GM12878 (cell line): ENCODE results near the gene RPS6KA5. TPM values are rescaled to one million over a fixed set of nuclear protein-coding genes. Genes with fewer than 3 reads are reported as not detected.

Experiments
- ATAC-seq: fragments of 200-7000 bp; cut with Tn5 transposase; 3 replicates; pipeline ENCODE4 v1.9.1; 2020; ENCODE audit warnings: mild to moderate bottlenecking, moderate library complexity
- BruUV-seq: library from RNA; stranded (reverse); fragments of 400-500 nt; replicated peaks from 2 replicates; lab custom pipeline; 2021; lab: Mats Ljungman, UMichigan
- CTCF ChIA-PET: fragments of 300-600 bp; sonication (Branson Sonifier 250); formaldehyde crosslinking; extraction: SDS; loops from one replicate; lab custom pipeline; 2021; ENCODE audit warnings: inconsistent platforms; lab: Yijun Ruan, JAX
- POLR2A ChIA-PET: fragments of 350-600 bp; formaldehyde crosslinking; extraction: SDS; loops from one replicate; lab custom pipeline; 2021; ENCODE audit warnings: inconsistent platforms; lab: Charles Lee
- RAD21 ChIA-PET: fragments of 300-600 bp; sonication (Branson Sonifier 250); formaldehyde crosslinking; loops from one replicate; lab custom pipeline; 2023; ENCODE audit warnings: antibody characterized with exemption; ENCODE audit not compliant: unreplicated experiment; lab: Charles Lee
- SMC1A ChIA-PET: fragments of 300-600 bp; sonication (Branson Sonifier 250); formaldehyde crosslinking; loops from one replicate; lab custom pipeline; 2023; ENCODE audit not compliant: unreplicated experiment, uncharacterized antibody; lab: Charles Lee
- DNase-seq: peaks from one replicate; pipeline ENCODE4 v3.0.0-alpha.2; 2011; ENCODE audit warnings: low read depth, low spot score
- FAIRE-seq: peaks from 3 replicates; lab custom pipeline; 2011; peaks lifted over from hg19 to GRCh38; lab: Jason Lieb, UNC
- H2AFZ ChIP-seq: 2 replicates; pipeline ENCODE4 v1.6.0; 2011; ENCODE audit warnings: low read depth, low read length, control low read depth; ENCODE audit not compliant: control insufficient read depth
- H3K27ac ChIP-seq: 2 replicates; pipeline ENCODE4 v1.5.1; 2011; ENCODE audit warnings: control low read depth; ENCODE audit not compliant: control insufficient read depth, insufficient read depth
- H3K27me3 ChIP-seq, 2 experiments: replicated peaks in 1 of 2; 2 replicates each; pipeline versions ENCODE4 v1.6.0 to v1.6.1; 2011; ENCODE audit warnings: low read length in 1 of 2; ENCODE audit not compliant: control insufficient read depth in 2 of 2, insufficient read depth in 2 of 2
- H3K36me3 ChIP-seq, 2 experiments: 2 replicates each; pipeline ENCODE4 v1.5.1; 2011; ENCODE audit warnings: low read length in 1 of 2; ENCODE audit not compliant: control insufficient read depth in 2 of 2, insufficient read depth in 2 of 2
- H3K4me1 ChIP-seq: 2 replicates; pipeline ENCODE4 v1.6.1; 2011; ENCODE audit warnings: mild to moderate bottlenecking, low read length, moderate library complexity, mixed read lengths; ENCODE audit not compliant: control insufficient read depth, insufficient read depth
- H3K4me2 ChIP-seq: 2 replicates; pipeline ENCODE4 v1.6.0; 2011; ENCODE audit warnings: control low read depth; ENCODE audit not compliant: control insufficient read depth, insufficient read depth
- H3K4me3 ChIP-seq: fragments of 200-600 bp; sonication (generic); 2 replicates; pipeline ENCODE4 v1.5.1; 2016
- H3K79me2 ChIP-seq: 2 replicates; pipeline ENCODE4 v1.6.0; 2011; ENCODE audit warnings: low read length; ENCODE audit not compliant: control insufficient read depth, insufficient read depth
- H3K9ac ChIP-seq: 2 replicates; pipeline ENCODE4 v1.8.0; 2011; ENCODE audit warnings: low read length, control low read depth, mixed read lengths; ENCODE audit not compliant: control insufficient read depth, insufficient read depth
- H3K9me3 ChIP-seq: replicated peaks from 3 replicates; pipeline ENCODE4 v1.5.1; 2011; ENCODE audit warnings: mild to moderate bottlenecking, low read length; ENCODE audit not compliant: control insufficient read depth, insufficient read depth
- H4K20me1 ChIP-seq: 2 replicates; pipeline ENCODE4 v1.6.0; 2011; ENCODE audit not compliant: control insufficient read depth, insufficient read depth
- CBX3 ChIP-seq: fragments of 200-600 bp; sonication (generic); IDR thresholded peaks from 2 replicates; pipeline ENCODE4 v1.6.1; 2016; ENCODE audit warnings: low read depth, borderline replicate concordance
- CHD4 ChIP-seq: fragments of 200-600 bp; sonication (generic); IDR thresholded peaks from 2 replicates; pipeline ENCODE4 v1.6.1; 2016; ENCODE audit warnings: mild to moderate bottlenecking
- EED ChIP-seq: sonication (generic); IDR thresholded peaks from 2 replicates; pipeline ENCODE4 v1.6.1; 2016; ENCODE audit warnings: antibody characterized with exemption, low read depth
- GABPA ChIP-seq: IDR thresholded peaks from 2 replicates; pipeline ENCODE4 v1.6.1; 2014; ENCODE audit warnings: antibody characterized with exemption, low read depth, mild to moderate bottlenecking, inconsistent platforms
- HCFC1 ChIP-seq: fragments of 150-350 bp; IDR thresholded peaks from 2 replicates; pipeline ENCODE4 v1.6.1; 2014; ENCODE audit warnings: low read length
- JUND ChIP-seq: IDR thresholded peaks from 2 replicates; pipeline ENCODE4 v1.6.1; 2012; ENCODE audit warnings: low read depth, mild to moderate bottlenecking, low read length, improper control_type of control experiment, moderate library complexity
- MTA2 ChIP-seq: fragments of 450-650 bp; IDR thresholded peaks from 2 replicates; pipeline ENCODE4 v1.6.1; 2016; ENCODE audit warnings: low read depth, mild to moderate bottlenecking, moderate library complexity
- NFXL1 ChIP-seq: fragments of 450-650 bp; IDR thresholded peaks from 2 replicates; pipeline ENCODE4 v1.6.1; 2017; ENCODE audit warnings: antibody characterized with exemption, mild to moderate bottlenecking, borderline replicate concordance
- NFYB ChIP-seq: IDR thresholded peaks from 2 replicates; pipeline ENCODE4 v1.6.1; 2011; ENCODE audit warnings: low read depth, mild to moderate bottlenecking, low read length, improper control_type of control experiment, moderate library complexity; ENCODE audit not compliant: insufficient read depth
- RBBP5 ChIP-seq: fragments of 200-600 bp; sonication (generic); conservative IDR thresholded peaks from 2 replicates; pipeline ENCODE4 v1.6.1; 2016
- SMAD1 ChIP-seq: fragments of 450-650 bp; IDR thresholded peaks from 2 replicates; pipeline ENCODE4 v1.6.1; 2018; ENCODE audit warnings: mild to moderate bottlenecking, low read depth; ENCODE audit not compliant: partially characterized antibody
- TCF12 ChIP-seq: IDR thresholded peaks from 2 replicates; pipeline ENCODE4 v1.6.1; 2011; ENCODE audit warnings: low read depth, mild to moderate bottlenecking, low read length
- YBX1 ChIP-seq: fragments of 450-650 bp; IDR thresholded peaks from 2 replicates; pipeline ENCODE4 v1.6.1; 2016; ENCODE audit warnings: antibody characterized with exemption
- ZBTB11 ChIP-seq: fragments of 450-650 bp; formaldehyde crosslinking; IDR thresholded peaks from 2 replicates; pipeline ENCODE4 v1.5.0; 2022; ENCODE audit warnings: mild to moderate bottlenecking, missing genetic modification characterization
- ZNF274 ChIP-seq: IDR thresholded peaks from one replicate; pipeline ENCODE4 v1.8.0; 2011; ENCODE audit not compliant: insufficient read length, insufficient read depth
- WGBS: methylation state at CpG from one replicate; pipeline ENCODE4 v1.1.6; 2016; ENCODE audit warnings: low lambda C conversion rate; ENCODE audit not compliant: insufficient replicate concordance, insufficient coverage; ENCODE audit errors: missing lambda C conversion rate; 5-methylcytosine and 5-hydroxymethylcytosine counted together
- in situ Hi-C: fragments of 300-500 bp; cut with MboI; formaldehyde crosslinking; loops from 9 replicates; pipeline ENCODE4 v1.14.3; 2018; ENCODE audit warnings: mixed read lengths
- intact Hi-C: fragments of 100-400 bp; cut with micrococcal nuclease; formaldehyde crosslinking; loops from one replicate; pipeline ENCODE4 v1.14.2; 2022; ENCODE audit not compliant: unreplicated experiment
- polyA plus RNA-seq, 11 experiments: library from polyadenylated mRNA; depleted of rRNA in 4 of 11; unstranded in 6 of 11; stranded (reverse) in 5 of 11; fragments of >200 nt; fragmentation: Nextera tagmentation in 4 of 11; fragmentation: Illumina TruSeq in 1 of 11; extraction: Ambion mirVana in 4 of 11; extraction: Trizol in 1 of 11; gene quantifications; 1 replicate in 1 of 11; 2 replicates in 10 of 11; pipeline versions ENCODE4 v1.2.1 to v1.2.3, GENCODE V29; 2011 to 2016; ENCODE audit warnings: inconsistent platforms in 2 of 11, missing spikeins in 2 of 11, low read depth in 1 of 11
- total RNA-seq, 4 experiments: library from RNA; depleted of rRNA in 3 of 4; stranded (reverse); fragments of >200 nt in 3 of 4; fragmentation: Illumina TruSeq in 1 of 4; extraction: Trizol in 1 of 4; gene quantifications; 2 replicates each; pipeline versions ENCODE4 v1.2.1 to v1.2.3, GENCODE V29; 2013 to 2021

RPS6KA5 gene
- total and polyA plus RNA-seq, 10 of the 15 experiments (the other 5 are each of a cell fraction or from before 2014, with no cell fraction given) = 1.4 to 7.0 (median 3.7) TPM

- no peak overlapping the region for H3K27ac ChIP-seq
- ChIA-PET SMC1A (no interaction called here), POLR2A (no interaction called here), CTCF (no interaction called here), RAD21 (no interaction called here)
- H3K9me3 ChIP-seq = no peaks in the 10 kb centered on the region
- no peaks in the 10 kb centered on the region; a peak in 1 of 4 replicates for H3K27me3 ChIP-seq
- no peak for TF ChIP-seq CBX3
- no peak for TF ChIP-seq CHD4
- no peak for TF ChIP-seq YBX1
- no peak for TF ChIP-seq NFYB
- TF ChIP-seq EED = no peak
- no TSS peak for BruUV-seq
- DNase-seq (no peak), ATAC-seq (no peak), FAIRE-seq (no peak)
- no peak overlapping the region for H3K4me3 ChIP-seq
- no peaks in the 10 kb centered on the region for H3K79me2 ChIP-seq
- no peak overlapping the region for H2AFZ ChIP-seq
- intact Hi-C loops (no loop called here), in situ Hi-C loops (no loop called here)
- H3K36me3 ChIP-seq = no peaks in the 10 kb centered on the region
- WGBS = 81% methylated on average over 3 of the region's 3 CpGs
- no peak overlapping the region for H3K9ac ChIP-seq
- no peak overlapping the region for H3K4me2 ChIP-seq
- no peaks in the 10 kb centered on the region for H4K20me1 ChIP-seq
- H3K4me1 ChIP-seq = peaks cover 3% of the 10 kb centered on the region; the same call in 1 of the 2 replicates
Observed at GRCh38 chr14:91092073-91092472, 31.6 kb upstream of the RPS6KA5 start.

GRCh38 chr14:91090743-91091142 is 30.3 kb upstream of the RPS6KA5 start:
- intact Hi-C loops (no loop called here), in situ Hi-C loops (no loop called here)
- CTCF ChIA-PET = interaction anchor here (0.8 kb wide), 1 partner anchor 17 kb away, joined by 3 read pairs; no protein-coding TSS in a partner anchor
- ATAC-seq (peak; percentile 15), FAIRE-seq (no peak), DNase-seq (no peak)
- Histone ChIP-seq H3K9me3 (no peaks in the 10 kb centered on the region), H3K27ac (no peak overlapping the region), H3K4me1 (peaks cover 3% of the 10 kb centered on the region; the same call in 1 of the 2 replicates), H3K36me3 (no peaks in the 10 kb centered on the region), H3K27me3 (no peaks in the 10 kb centered on the region; a peak in 1 of 4 replicates), H3K4me2 (no peak overlapping the region), H3K4me3 (no peak overlapping the region), H2AFZ (no peak overlapping the region), H3K9ac (no peak overlapping the region), H4K20me1 (no peaks in the 10 kb centered on the region), H3K79me2 (no peaks in the 10 kb centered on the region)
- POLR2A ChIA-PET = no interaction called here
- BruUV-seq = no TSS peak
- WGBS = 0% methylated on average over 1 of the region's 1 CpG
- SMC1A ChIA-PET = interaction anchor here (0.6 to 1.4 kb wide), 2 partner anchors 29 to 113 kb away, joined by 3 to 5 read pairs; no protein-coding TSS in a partner anchor
- RAD21 ChIA-PET = interaction anchor here (1.2 kb wide), 1 partner anchor 23 kb away, joined by 3 read pairs; the partner anchor contains the start of gene DGLUCY
- TF ChIP-seq RBBP5 (no peak), NFXL1 (no peak), ZNF274 (no peak), SMAD1 (no peak), ZBTB11 (CRISPR knock-in tag) (no peak), GABPA (no peak), HCFC1 (no peak), MTA2 (no peak), TCF12 (no peak), YBX1 (no peak), JUND (no peak)
